ENCODE results near the gene NRDE2. TPM values are rescaled to one million over a fixed set of nuclear protein-coding genes. Genes with fewer than 3 reads are reported as not detected.

Gene NRDE2
- polyA plus RNA-seq, 1 experiment = 8.8 TPM

- CTCF ChIA-PET = no interaction called here
- POLR2A ChIA-PET = no interaction called here
- Histone ChIP-seq H3K27me3 (ENCODE audit: control insufficient read depth, insufficient read depth, low read length) (peaks cover 2% of the 10 kb centered on the region), H3K36me3 (ENCODE audit: control insufficient read depth, insufficient read depth, low read length) (no peaks in the 10 kb centered on the region), H3K4me3 (ENCODE audit: low read depth, low read length) (no peak overlapping the region)
- TF ChIP-seq CTCF (IDR thresholded peaks at IDR 0.05; ENCODE audit: insufficient read depth, low read depth, low read length) = no peak
- DNase-seq (ENCODE audit: low read depth) = no peak
Measured at GRCh38 chr14:90361865-90362557, 30.3 kb upstream of the NRDE2 start.

GRCh38 chr14:90358359-90358758 is 26.6 kb upstream of the NRDE2 start:
- Histone ChIP-seq H3K36me3 (ENCODE audit: control insufficient read depth, insufficient read depth, low read length) (no peaks in the 10 kb centered on the region), H3K4me3 (ENCODE audit: low read depth, low read length) (no peak overlapping the region), H3K27me3 (ENCODE audit: control insufficient read depth, insufficient read depth, low read length) (peaks cover 2% of the 10 kb centered on the region; the same call in 1 of the 2 replicates)
- DNase-seq (ENCODE audit: low read depth) = no peak
- ChIA-PET POLR2A (no interaction called here), CTCF (interaction anchor here (1.3 kb wide), 1 partner anchor 11 kb away, joined by 3 read pairs; no protein-coding TSS in a partner anchor)
- no peak for TF ChIP-seq CTCF (IDR thresholded peaks at IDR 0.05; ENCODE audit: insufficient read depth, low read depth, low read length)

GRCh38 chr14:90356925-90357324 is 25.2 kb upstream of the NRDE2 start:
- TF ChIP-seq CTCF (IDR thresholded peaks at IDR 0.05; ENCODE audit: insufficient read depth, low read depth, low read length) = no peak
- Histone ChIP-seq H3K4me3 (ENCODE audit: low read depth, low read length) (no peak overlapping the region), H3K36me3 (ENCODE audit: control insufficient read depth, insufficient read depth, low read length) (no peaks in the 10 kb centered on the region), H3K27me3 (ENCODE audit: control insufficient read depth, insufficient read depth, low read length) (peaks cover 2% of the 10 kb centered on the region; the same call in 1 of the 2 replicates)
- POLR2A ChIA-PET = interaction anchor here (0.6 kb wide), 1 partner anchor 208 kb away, joined by 7 read pairs; no protein-coding TSS in a partner anchor
- CTCF ChIA-PET = no interaction called here
- no peak for DNase-seq (ENCODE audit: low read depth)

GRCh38 chr14:90355540-90356518 is 24.1 kb upstream of the NRDE2 start:
- no peak for TF ChIP-seq CTCF (IDR thresholded peaks at IDR 0.05; ENCODE audit: insufficient read depth, low read depth, low read length)
- ChIA-PET POLR2A (no interaction called here), CTCF (no interaction called here)
- no peak overlapping the region for H3K4me3 ChIP-seq (ENCODE audit: low read depth, low read length)
- H3K27me3 ChIP-seq (ENCODE audit: control insufficient read depth, insufficient read depth, low read length) = peaks cover 2% of the 10 kb centered on the region; the same call in 1 of the 2 replicates
- no peak for DNase-seq (ENCODE audit: low read depth)
- H3K36me3 ChIP-seq (ENCODE audit: control insufficient read depth, insufficient read depth, low read length) = no peaks in the 10 kb centered on the region

All from BJ (cell line).